ENCODE data around the gene ADPGK.

- TF ChIP-seq CTCF (conservative IDR thresholded peaks at IDR 0.05 in 1 of 2, IDR thresholded peaks at IDR 0.05 in 1 of 2; ENCODE audit: extremely low read depth in 1 of 2, insufficient read depth in 1 of 2, low read depth in 1 of 2, low read length in 2 of 2), result no peak
- no peak for TF ChIP-seq EZH2 (IDR thresholded peaks at IDR 0.05; ENCODE audit: borderline replicate concordance, low read length)
Measured at GRCh38 chr15:72774696-72775383, 8.7 kb downstream of the ADPGK start.

All from mammary epithelial cell (primary cell).